SHP77 treated with DMSO at 0.1 percent for 48 hours (cell line): ENCODE data around the gene DAZAP1.
A peak's percentile ranks its signal among the peaks of the same experiment; 100 is the strongest.

Experiments
- DNase-seq: peaks from one replicate; lab custom pipeline; 2025; lab: John Stamatoyannopoulos, UW

DAZAP1 gene

DNA sequence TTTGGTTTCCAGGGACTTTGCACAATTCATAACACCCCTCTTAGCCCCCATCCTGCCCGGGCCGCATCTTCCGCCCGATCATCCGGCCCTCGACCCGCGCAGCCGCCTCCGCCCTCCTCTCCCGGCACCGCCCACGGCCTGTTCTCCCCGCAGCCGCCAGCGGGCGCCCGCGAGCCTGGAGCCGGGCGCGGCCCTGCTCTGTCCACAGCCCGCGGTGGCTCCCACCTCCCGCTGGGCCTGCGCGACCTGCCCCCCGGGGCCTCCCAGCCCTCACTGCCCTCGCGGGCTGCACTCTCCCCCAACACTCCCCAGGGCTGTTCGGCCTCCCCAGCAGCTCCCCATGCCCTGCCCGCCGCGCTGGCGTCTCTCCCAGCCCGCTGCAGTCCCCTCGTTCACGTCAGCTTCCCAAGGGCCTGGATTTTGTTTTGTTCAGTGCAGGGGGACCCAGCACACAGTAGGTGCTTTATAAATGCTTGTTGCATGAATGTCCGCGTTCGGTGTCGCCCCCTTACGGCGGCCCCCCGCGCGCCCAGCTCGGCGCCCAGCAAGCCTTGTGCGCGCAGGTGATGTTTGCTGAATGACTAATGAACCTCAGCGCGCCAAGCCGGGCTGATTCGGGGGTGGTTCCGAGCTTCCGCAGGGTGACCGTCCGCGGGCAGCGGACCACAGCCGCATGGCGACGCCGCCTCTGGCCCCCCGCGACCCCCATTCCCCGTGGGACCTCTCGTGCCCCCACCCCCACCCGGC is 38.0 kb downstream of the DAZAP1 start:
- DNase-seq: no peak

DNA sequence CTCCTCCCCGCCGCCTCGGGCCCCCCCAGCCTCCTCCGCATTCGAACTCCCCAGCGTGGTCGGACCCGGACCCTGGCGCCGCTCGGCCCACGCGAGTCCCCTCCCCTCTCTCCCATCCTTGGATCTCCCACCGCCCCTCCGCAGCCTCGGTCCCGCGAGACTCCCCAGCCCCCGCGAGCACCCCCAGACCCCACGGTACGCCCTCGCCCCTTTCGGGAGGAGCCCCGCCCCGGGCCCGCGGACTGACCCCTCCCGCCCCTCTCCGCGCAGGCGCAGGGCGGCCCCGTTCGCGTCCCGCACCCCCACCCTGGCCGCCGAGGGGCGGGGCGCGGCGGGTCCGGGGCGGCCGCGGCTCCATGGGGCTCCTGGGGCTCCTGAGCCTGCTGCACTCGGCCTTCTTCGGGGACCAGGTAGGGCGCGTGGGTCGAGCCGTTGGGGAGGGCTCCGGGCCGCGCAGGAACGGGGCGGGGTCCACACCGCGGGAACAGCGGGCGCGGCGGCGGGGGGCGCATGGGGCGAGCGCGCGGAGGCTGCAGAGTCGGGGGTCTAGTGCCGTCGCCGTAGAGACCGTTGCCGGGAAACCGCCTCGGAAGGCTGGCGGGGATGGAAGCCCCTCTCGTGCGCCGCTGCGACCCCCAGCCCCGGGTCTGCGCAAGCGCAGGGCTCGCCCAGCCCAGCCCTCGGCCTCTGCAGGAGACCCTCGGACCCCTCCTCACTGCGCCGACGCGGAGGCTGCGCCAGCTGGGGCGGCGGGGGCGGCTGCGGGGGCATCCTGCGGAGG is 38.7 kb downstream of the DAZAP1 start:
- DNase-seq: no peak

DNA sequence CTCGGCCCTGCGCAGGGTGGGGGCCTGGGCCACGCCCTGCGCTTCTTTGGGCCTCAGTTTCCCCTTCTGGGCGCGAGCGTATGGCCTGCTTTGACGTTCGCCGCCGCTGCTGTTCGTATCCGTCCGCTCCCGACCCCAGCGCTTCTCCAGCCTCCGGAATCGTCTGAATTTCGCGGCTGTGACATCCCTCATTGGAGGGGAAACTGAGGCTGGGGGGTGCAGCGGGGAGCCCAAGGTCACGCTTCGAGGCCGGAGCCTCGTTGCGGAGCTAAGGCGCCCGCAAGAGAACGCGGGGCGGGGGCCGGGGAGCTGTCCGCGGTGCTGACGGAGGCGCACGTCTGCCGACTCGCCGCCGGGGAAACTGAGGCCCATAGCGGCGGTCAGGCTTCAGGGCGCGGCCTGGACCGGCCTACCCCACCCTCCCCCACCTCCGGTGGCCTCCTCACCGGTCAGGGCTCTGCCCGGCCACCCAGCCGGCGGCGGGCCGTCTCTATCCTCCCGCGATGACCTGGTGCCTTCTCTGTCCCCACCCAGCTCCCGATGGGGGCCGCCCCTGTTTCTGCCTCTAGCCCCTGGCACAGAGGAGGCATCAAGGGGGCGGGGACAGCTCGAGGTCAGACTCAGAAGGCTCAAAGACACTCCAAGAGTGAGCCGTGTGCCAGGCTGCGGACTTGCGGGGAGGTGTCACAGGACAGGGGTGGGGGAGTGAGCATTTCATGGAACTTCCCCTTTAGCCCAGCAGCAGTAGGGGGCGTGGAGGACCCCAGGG is 39.5 kb downstream of the DAZAP1 start:
- DNase-seq: no peak

DNA sequence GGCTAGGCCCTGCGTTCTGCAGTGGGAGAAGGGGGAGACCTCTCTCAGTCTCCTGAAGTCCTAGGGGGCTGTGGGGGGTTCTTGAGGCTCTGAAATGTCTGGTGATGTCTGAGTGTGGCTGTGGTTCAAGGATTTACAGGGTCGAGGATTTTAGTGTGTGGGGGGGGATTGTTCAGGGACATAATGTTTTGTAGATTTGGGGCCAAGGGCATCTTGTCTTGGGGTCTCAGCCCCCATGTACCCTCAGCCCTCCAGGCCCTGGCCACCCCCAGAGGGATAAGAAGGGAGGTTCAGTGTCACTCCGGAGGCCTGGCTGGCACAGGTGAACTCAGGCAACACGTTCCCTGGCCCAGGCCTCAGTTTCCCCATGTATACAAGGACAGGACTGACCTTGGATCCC is 40.1 kb downstream of the DAZAP1 start:
- DNase-seq: no peak

DNA sequence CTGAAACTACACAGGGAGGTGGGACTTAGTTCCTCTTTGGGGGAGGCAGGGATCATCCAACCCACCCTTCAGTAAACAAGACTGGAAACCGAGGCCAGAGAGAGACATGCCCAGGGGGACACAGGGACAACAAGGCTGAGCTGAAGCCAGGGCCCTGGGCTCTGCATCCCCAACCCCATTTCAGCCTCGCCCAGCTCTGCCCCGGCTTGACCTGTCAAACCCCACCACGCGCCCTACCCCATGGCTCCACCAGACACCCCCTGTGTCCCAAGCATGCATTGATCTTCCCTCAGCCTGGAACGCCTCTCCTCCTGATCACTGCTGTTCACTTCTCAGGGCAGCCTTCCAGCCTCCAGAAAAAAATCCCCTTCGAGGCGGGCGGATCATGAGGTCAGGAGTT is 40.6 kb downstream of the DAZAP1 start:
- DNase-seq: no peak

DNA sequence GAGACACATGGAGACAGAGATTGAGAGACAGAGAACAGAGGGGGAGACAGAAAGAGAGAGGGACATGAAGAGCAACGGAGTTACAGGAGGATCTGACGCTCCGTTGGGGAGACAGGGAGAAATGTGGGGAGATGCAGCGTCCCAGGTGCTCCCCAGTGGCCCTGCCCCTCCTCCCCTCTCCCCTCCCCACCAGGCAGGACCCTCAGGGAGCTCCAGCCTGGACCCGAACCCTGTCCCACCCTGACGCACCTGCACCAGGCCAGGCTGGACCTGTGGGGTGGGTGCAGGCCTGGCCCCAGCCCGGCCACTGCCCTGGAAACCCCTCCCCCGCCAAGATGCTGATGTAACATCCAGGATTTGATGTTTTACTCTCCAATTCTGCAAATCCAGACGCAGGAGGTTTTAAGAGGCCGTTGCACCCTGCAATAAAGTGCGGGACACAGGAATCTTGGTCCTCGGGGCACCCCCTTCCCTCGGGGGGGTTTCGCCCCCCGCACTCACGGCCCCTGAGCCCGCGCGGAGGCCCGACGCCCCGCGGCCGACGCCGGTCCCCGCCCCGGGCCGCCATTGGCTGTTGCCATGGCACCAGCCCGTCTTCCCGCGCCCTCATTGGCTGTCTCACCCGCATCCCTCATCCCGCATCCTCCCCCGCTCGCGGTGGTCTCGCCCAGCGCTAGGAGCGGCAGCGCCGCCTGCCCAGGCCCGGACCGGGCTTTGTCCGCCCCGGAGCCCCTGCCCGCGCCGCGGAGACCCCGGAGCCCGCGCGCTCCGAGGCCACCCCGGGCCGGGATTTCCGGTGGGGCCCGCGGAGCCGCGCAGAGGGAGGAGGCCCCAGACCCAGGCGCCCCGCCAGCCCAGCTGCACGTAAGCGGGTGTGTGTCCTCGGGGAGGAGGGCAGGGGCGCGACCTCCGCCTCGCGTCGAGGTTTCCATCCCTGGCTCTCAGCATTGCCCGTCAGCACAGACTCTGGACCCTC is 42.4 kb downstream of the DAZAP1 start, which contains the start of gene APC2:
TSS of gene APC2 (plus strand) at position 655 of the 976 bp plus-strand sequence. CDS start 2,881 bp downstream, outside the sequence.
- no peak for DNase-seq

DNA sequence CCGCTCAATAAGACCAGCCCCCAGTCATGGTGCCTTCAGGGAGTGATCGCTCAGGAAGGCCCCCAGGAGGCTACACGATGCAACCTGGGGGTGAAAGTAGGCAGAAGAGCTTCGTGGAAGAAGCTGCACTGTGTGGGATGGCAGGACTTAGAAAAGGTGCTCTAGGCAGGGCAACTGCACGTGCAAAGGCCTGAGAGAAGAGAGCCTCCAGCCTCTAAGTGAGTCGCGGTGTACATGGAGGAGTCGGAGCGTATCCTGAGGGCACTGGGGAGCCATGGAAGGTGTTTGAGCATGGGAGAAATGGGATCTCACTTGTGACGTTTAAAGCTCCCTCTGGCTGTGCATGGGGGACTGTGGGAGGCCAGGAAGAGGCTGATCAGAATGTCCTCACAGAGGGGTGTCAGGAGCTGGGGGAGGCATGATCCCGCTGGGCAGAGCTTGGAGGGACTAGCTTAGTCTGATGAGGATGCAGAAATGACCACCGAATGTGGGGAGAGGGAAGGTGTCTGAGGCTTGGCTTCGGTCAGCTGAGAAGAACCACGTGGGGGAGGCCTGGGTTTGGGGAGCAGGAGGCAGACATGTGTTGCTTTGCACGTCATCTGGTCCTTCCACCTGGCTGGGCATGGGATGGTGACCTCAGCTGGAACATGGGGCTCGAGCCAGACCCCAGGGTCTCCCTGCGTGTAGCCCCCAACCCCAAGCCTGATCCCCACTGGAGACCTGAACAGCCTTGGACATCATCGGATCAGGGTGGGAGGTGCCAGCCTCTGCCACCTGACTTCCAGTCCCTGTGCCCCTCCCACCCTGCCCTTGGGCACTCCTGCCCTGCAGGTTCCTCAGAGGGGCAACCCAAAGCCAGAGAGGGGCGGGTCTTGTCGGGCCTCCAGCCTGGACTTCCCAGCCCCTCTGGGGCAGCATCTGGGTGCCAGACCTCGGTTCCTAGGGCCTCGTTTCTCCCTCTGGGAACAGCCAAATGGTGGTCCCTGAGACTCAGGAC is 43.6 kb downstream of the DAZAP1 start:
- no peak for DNase-seq

DNA sequence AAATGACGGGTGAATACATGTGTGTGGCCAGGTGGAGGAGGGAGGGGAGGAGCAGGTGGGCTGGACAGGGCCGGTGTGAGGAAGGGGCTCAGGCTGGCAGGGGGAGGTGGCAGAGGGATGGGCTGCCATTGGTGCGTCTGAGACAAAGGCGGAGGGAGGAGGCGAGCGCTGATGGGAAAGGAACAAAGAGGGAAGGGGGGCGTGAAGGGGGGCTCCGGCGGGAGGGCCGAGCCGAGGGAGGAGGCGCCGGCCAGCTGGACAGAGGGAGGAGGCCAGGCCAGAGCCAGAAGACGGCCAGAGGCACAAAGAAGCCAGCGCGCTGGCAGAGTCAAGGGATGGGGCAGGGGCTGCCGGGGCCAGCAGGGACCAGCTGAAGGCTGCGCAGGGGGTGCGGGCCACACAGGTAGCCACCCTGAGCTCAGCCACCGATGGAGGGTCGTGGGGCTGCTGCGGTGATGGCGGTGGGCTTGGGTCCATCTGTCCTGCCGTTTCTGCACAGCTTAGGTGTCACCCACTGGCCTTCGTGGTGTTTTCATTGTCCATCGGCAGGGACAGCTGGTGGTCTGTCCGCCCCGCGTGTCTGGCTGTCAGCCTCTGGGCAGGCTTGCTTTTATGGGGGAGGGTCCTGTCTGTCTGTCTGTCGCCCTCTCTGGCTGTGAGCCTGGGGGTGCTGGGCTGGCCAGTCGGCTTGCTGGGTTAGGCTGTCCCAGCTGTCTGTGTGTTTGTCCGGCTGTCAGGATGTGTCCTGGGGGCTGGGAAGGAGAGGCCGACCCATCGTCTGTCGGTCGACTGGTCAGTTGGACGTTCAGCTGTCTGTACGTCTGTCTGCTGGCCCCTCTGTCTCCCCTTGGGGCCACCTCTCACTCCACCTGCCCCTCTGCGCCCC is 44.8 kb downstream of the DAZAP1 start:
- no peak for DNase-seq

DNA sequence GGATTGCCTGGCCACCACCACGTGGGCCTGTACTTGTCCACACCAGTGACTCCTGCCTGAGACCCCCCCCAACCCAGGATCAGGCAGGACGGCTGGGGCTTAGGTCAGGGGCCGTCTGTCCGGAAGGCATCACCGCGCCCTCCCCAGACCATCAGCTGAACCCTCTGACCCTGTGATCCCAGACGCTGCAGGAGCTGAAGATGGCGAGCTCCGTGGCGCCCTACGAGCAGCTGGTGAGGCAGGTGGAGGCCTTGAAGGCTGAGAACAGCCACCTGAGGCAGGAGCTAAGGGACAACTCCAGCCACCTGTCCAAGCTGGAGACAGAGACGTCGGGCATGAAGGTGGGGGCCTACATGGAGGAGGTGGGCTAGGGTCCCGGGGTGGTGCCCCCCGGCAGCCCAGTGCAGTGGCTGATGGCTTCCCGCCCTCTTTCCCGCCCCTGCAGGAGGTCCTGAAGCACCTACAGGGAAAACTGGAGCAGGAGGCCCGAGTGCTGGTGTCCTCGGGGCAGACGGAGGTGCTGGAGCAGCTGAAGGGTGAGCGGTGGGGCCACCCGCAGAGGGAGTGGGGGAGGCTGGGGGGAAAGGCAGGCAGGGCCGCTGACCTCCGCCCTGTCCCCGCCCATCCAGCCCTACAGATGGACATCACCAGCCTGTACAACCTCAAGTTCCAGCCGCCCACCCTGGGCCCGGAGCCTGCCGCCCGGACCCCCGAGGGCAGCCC is 45.6 kb downstream of the DAZAP1 start:
- DNase-seq: no peak

DNA sequence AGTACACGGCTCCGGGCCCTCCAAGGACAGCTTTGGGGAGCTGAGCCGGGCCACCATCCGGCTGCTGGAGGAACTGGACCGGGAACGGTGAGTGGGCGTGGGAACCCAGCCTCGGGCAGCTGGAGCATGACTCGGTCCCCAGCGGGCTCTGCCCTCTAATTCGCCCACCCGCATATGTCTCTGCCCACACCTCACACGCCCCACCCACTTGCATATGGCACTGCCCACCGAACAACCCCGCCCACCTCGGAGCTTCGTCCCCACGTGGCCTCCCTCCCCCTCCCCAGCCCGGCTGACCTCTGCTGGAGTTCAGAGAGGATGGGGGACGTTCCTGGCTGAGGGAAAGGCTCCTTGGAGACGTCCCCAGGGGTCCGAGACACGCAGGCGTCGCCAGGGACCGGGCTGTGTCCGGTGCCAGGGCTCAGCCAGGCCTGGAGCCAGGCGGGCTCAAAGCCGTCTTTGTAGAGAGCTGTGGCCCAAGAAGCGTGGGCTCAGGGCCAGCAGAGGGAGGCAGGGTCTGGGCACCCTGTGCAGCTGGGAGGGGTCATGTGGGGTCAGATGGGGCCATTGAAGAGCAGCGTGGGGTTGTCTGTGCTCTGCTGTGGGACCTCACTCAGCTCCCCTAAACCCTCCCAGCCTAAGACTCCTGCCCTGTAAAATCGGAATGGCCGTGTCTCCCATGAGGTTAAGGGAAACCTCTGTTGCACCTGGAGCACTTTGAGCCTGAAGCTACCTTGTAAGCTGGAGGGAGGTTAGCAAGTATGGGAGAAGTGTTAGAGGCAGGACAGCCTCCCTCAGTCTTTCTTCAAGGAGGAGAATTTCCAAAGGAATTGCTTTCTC is 46.4 kb downstream of the DAZAP1 start:
- DNase-seq: no peak

DNA sequence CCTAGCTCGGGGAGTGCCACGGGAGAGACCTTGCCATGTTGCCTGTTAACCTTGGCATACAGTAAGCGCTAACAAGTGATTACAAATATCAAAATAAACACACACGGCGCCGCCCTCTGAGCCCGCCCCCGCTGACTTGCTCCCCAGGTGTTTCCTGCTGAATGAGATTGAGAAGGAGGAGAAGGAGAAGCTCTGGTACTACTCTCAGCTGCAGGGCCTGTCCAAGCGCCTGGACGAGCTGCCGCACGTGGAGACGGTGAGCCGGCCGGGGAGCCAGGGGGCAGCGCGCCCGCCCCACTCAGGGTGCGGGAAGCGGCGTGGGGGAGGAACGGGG is 47.6 kb downstream of the DAZAP1 start:
- no peak for DNase-seq

DNA sequence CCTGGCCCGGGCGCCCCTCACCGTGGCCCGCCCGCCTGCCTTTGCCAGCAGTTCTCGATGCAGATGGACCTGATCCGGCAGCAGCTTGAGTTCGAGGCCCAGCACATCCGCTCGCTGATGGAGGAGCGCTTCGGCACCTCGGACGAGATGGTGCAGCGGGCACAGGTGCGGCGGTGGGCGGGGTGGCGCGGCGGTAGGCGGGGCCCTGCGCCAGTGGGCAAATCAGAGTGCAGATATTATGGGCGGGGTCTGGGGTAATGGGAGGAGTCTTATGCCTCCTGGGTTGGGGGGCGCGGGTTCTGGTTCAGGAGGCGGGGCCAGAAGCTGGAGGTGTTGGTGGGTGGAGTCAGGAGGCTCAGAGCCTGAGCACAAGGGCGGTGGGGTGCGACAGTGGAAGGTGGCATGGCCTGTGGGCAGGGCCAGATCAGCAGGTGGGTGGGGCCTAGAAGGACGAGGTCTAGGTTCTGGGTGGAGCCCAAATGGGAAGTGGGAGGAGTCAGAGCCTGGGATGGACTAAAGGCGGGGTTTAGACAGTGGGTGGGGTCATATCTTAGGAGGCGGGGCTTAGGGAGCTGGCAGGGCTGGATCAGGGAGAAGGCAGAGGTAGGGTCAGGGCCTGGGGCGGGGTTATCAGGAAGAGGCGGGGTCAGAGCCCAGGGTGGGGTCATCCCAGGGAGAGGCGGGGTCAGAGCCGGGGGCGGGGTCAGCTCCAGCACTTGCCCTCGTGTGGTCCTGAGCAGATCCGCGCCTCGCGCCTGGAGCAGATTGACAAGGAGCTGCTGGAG is 48.1 kb downstream of the DAZAP1 start:
- peak; percentile 46 for DNase-seq

DNA sequence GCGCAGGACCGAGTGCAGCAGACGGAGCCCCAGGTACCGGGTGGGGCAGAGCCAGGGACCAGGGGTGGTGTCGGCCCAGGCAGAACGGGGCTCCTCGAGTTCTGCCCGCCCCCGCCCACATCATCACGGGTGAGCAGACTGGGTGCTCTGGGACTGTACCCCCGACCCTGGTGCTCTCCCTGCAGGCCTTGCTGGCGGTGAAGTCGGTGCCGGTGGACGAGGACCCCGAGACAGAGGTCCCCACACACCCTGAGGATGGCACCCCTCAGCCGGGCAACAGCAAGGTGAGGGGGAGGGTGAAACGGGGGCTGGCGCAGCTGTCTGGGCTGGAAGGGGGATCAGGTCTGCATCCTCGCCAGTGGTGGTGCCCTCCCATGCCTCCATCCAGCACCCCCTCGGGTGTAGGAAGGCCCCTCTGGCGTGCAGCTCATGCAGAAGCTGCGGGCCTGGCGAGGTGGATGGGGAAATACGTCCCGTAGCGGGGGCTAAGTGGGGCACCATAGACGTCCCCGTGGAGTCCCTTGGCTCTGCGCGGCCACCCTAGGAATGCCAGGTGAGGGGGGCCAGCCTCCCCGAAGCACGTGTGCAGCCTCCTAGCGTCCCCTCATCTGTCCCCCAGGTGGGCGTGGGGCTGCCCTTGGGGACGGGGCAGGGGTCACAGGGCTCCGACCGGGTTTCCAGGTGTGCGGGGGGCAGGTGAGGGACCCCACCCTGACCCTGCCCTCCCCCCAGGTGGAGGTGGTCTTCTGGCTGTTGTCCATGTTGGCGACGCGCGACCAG is 48.9 kb downstream of the DAZAP1 start:
- DNase-seq: no peak

DNA sequence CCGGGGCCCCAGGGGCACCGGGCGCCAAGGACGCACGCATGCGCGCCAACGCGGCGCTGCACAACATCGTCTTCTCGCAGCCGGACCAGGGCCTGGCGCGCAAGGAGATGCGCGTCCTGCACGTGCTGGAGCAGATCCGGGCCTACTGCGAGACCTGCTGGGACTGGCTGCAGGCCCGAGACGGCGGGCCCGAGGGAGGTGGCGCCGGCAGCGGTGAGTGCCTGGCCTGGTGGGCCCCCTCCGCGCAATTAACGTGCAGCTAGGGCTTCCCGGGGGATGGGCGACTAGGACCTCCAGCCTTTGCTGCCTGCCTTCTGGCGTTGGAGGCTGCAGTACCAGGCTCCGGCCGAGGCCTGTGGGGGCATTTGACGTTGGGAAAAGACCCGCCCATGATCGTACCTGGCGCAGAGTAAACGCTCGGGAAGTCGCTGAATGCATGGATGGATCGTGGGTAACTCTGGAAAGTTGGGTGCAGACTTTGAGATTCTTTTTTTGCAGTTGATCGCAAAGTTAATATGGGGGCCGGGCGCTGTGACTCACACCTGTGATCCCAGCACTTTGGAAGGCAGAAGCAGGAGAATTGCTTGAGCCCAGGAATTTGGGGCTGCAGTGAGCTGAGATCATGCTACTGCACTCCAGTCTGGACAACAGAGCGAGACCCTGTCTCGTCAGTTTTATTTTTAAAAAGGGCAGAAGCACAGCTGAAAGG is 49.8 kb downstream of the DAZAP1 start:
- DNase-seq: no peak

DNA sequence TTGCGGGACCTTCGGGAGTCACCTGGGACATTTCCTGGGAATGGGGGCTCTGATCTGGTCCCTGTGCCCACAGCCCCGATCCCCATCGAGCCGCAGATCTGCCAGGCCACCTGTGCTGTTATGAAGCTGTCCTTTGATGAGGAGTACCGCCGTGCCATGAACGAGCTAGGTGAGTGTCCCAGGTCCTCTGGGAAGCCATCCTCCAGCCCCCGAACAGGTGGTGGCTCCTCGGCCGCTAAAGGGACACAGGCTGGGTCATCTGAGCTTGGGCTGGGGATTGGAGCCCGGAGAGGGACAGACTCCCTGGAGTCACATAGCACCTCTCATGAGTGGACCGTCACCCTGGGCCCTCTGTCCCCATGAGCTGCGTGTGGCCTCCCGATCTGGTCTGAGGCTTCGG is 50.5 kb downstream of the DAZAP1 start:
- no peak for DNase-seq
